GM18505 (cell line): Measurements from ENCODE around the gene PLCB3.
A peak's percentile ranks its signal among the peaks of the same experiment; 100 is the strongest.
"Not testable (repeated sequence)": the region's sequence is repeated elsewhere in the genome, so short reads cannot be mapped to it uniquely, and the experiment has no call there.

Source experiments
- ATAC-seq: cut with Tn5 transposase; IDR thresholded peaks from one replicate; pipeline ENCODE4 v1.9.1; 2021; ENCODE audit not compliant: unreplicated experiment
- POLR2A ChIP-seq: IDR thresholded peaks from 4 replicates; pipeline ENCODE4 v1.6.1; 2011; ENCODE audit warnings: borderline replicate concordance; ENCODE audit not compliant: insufficient read depth, insufficient read length; ENCODE audit errors: extremely low read depth

The PLCB3 gene

DNA sequence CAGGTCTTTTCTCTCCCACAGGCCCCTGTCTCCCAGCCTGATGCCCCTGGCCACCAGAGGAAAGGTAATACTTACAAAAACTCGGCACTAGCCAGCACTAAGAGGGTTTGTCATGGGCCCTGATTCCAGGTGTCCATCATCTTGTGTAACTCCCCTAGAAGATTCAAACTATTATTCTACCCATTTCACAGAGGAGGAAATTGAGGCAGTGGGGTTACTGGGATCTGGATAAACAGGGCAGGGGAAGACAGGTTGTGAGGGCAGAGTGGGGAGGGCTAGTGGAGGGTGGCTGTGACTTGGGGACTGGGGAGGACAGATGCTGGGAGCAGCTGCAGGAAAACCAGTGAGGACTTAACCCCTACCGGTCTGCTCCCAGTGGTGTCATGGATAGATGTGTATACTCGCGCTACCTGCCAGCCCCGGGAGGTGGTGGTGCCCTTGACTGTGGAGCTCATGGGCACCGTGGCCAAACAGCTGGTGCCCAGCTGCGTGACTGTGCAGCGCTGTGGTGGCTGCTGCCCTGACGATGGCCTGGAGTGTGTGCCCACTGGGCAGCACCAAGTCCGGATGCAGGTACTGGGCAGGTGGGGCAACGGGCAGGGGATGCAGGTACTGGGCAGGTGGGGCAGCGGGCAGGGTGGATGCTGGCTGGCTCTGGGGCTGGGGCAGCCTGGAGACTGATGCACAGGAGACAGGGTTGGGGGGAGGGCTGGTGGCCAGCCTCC lies 15.7 kb upstream of the PLCB3 start:
- no peak for TF ChIP-seq POLR2A
- ATAC-seq: no peak

GRCh38 chr11:64237484-64237951 lies 13.8 kb upstream of the PLCB3 start:
- TF ChIP-seq POLR2A: no peak
- ATAC-seq: no peak

- peak; percentile 36 for TF ChIP-seq POLR2A
- ATAC-seq: no peak
These were observed 13.3 kb upstream of the PLCB3 start for GRCh38 chr11:64238076-64238475.

DNA sequence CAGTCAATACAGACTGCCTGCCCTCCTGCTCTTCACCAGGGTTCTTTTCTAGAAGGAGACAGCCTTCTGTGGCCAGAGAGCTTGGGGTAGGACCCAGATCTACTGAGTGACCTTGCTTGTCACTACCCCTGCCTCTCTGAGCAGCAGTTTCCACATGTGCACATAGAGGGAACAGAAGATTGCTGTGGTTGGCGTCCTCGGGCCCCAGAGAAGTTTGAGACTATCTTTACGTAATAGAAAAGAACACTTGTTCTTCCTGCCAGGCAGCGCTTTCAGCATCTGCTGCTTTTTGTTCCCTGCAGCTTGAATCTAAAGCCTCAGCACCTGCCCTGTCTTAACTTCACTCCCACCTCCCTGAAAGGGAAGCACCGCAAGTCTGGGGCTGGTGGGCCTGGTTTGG lies 12.3 kb upstream of the PLCB3 start:
- no peak for ATAC-seq
- no peak for TF ChIP-seq POLR2A

DNA sequence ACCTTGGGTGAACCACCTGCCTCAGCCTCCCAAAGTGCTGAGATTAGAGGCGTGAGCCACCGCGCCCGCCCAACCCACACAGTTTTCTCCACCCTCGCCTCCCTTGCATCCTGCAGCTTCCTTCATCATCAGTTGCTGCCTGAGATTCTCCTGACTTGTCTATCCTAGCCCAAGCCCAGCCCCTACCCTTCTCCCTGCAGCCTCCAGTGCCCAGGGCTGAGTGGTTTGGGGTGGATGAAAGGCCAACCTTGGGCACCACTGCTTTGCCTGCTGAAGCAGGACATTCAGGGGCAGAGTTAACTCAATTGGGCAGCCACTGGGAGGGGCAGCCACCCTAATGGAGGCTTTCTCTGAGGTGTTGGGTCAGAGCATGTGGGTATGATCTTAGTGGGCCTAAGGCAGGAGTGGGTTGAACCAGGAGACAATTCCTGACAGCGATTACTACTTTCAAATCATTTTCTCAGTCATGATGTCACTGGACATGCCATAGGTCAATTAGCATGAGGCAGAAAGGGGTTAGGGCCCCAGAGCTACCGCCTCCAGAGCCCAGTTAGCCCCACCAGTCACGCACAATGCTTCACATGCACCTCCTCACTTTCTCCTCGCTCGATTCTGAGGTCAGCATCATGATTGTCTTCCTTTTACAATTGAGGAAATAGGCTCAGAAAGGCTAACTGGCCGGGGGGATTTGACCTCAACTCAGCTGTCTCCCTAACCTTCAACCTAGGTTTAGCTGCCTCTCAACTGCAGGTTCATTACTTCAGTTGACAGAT lies 11.5 kb upstream of the PLCB3 start:
- no peak for TF ChIP-seq POLR2A
- ATAC-seq: peak; percentile 2

GRCh38 chr11:64240435-64241240 lies 10.7 kb upstream of the PLCB3 start, which contains the start of gene FKBP2:
Gene FKBP2, plus strand, starts transcription at chr11:64241095. Its CDS starts 1,293 bp downstream, at chr11:64242388.
- peak; percentile 96 for TF ChIP-seq POLR2A
- peak; percentile 54 for ATAC-seq

GRCh38 chr11:64241241-64241490 lies 10.2 kb upstream of the PLCB3 start:
- no peak for ATAC-seq
- TF ChIP-seq POLR2A: no peak

- ATAC-seq: peak; percentile 63
- peak; percentile 69 for TF ChIP-seq POLR2A
These were observed 9.6 kb upstream of the PLCB3 start for GRCh38 chr11:64241491-64242374.

GRCh38 chr11:64243236-64243854 lies 8.0 kb upstream of the PLCB3 start:
- ATAC-seq: no peak
- TF ChIP-seq POLR2A: no peak

- TF ChIP-seq POLR2A: no peak
- no peak for ATAC-seq
These were observed 7.2 kb upstream of the PLCB3 start for GRCh38 chr11:64244107-64244506.

DNA sequence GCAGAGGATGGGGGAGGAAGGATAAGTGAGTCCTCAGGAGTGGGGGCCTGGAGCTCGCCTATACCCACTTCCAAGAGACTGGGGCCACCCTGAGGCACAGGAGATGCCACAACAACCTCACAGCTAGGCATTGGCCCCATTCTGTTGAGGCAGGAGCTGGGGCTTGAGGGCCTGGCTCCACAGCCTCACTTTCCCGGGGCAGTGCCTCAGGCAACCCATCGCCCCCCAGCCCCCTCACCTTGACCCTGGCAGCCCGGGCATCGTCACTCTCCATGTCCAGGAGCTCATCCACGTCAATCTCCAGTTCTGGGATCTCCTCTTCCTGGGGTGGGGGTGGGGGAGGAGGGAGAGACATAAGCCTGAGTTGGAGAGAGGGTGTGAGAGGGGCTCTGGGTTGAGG lies 6.4 kb upstream of the PLCB3 start:
- no peak for ATAC-seq
- TF ChIP-seq POLR2A: no peak

GRCh38 chr11:64245401-64245796 lies 5.9 kb upstream of the PLCB3 start:
- no peak for TF ChIP-seq POLR2A

GRCh38 chr11:64245797-64246620 lies 5.3 kb upstream of the PLCB3 start:
- peak; percentile 52 for TF ChIP-seq POLR2A
- no peak for ATAC-seq

More at GRCh38 chr11:64245401-64245796, 5.9 kb upstream of the PLCB3 start:
- no peak for ATAC-seq

DNA sequence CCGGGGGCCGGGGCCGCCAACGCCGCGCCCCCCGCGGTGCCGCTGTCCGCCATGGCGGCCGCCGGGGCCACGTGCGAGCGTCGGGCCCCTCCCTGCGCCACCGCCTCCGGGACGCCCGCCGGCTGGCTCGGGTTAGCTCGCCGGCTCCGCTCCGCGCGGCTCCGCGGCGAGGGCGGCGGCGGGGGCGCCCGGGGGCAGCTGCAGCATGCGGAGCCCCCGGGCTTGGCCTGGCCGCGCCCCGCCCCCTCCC lies 4.8 kb upstream of the PLCB3 start:
- not testable (repeated sequence) for ATAC-seq
